Measurements from ENCODE around the gene NMNAT3. TPM values are rescaled to one million over a fixed set of nuclear protein-coding genes. Genes with fewer than 3 reads are reported as not detected.

Gene NMNAT3
- total and polyA plus RNA-seq, 4 donors: 1.9 to 19.7 (median 2.9) TPM

GRCh38 chr3:139560411-139560810 is 117.4 kb downstream of the NMNAT3 start:
- Histone ChIP-seq H3K9me3 (ENCODE audit: control insufficient read depth in 4 of 4, low read length in 3 of 4) (no peaks in the 10 kb centered on the region), H3K9ac (ENCODE audit: low read depth in 1 of 2, low read length in 2 of 2) (no peak overlapping the region), H3K4me1 (ENCODE audit: control insufficient read depth in 4 of 4, insufficient read depth in 4 of 4, low read length in 3 of 4) (no peaks in the 10 kb centered on the region), H3K36me3 (ENCODE audit: control insufficient read depth in 4 of 4, insufficient read depth in 3 of 4, low read depth in 1 of 4, low read length in 3 of 4) (no peaks in the 10 kb centered on the region), H3K27me3 (ENCODE audit: control insufficient read depth in 4 of 4, insufficient read depth in 4 of 4, low read length in 3 of 4) (no peaks in the 10 kb centered on the region), H3K4me3 (ENCODE audit: low read depth in 1 of 3, low read length in 3 of 3) (no peak overlapping the region), H3K27ac (ENCODE audit: low read depth in 1 of 2, low read length in 2 of 2) (no peak overlapping the region)
- no peak for DNase-seq (ENCODE audit: low spot score)
- WGBS: 97% methylated on average over 3 of the region's 3 CpGs
- TF ChIP-seq MAX (IDR thresholded peaks at IDR 0.05): no peak
- TF ChIP-seq HNF4A (conservative IDR thresholded peaks at IDR 0.05): no peak

GRCh38 chr3:139559541-139559940 is 118.2 kb downstream of the NMNAT3 start:
- TF ChIP-seq GABPA (IDR thresholded peaks at IDR 0.05 in 1 of 2, conservative IDR thresholded peaks at IDR 0.05 in 1 of 2): no peak
- no peak for TF ChIP-seq TAF1 (conservative IDR thresholded peaks at IDR 0.05)
- no peak overlapping the region for H3K9ac ChIP-seq (ENCODE audit: low read depth in 1 of 2, low read length in 2 of 2)
- H3K4me3 ChIP-seq (ENCODE audit: low read depth in 1 of 3, low read length in 3 of 3): no peak overlapping the region
- H3K4me1 ChIP-seq (ENCODE audit: control insufficient read depth in 4 of 4, insufficient read depth in 4 of 4, low read length in 3 of 4): no peaks in the 10 kb centered on the region
- WGBS: 72% methylated on average over 5 of the region's 5 CpGs
- H3K9me3 ChIP-seq (ENCODE audit: control insufficient read depth in 4 of 4, low read length in 3 of 4): no peaks in the 10 kb centered on the region
- H3K36me3 ChIP-seq (ENCODE audit: control insufficient read depth in 4 of 4, insufficient read depth in 3 of 4, low read depth in 1 of 4, low read length in 3 of 4): no peaks in the 10 kb centered on the region
- no peak overlapping the region for H3K27ac ChIP-seq (ENCODE audit: low read depth in 1 of 2, low read length in 2 of 2)
- DNase-seq (ENCODE audit: low spot score): no peak
- no peaks in the 10 kb centered on the region for H3K27me3 ChIP-seq (ENCODE audit: control insufficient read depth in 4 of 4, insufficient read depth in 4 of 4, low read length in 3 of 4)

GRCh38 chr3:139558351-139559266 is 119.2 kb downstream of the NMNAT3 start:
- Histone ChIP-seq H3K9me3 (ENCODE audit: control insufficient read depth in 4 of 4, low read length in 3 of 4) (no peaks in the 10 kb centered on the region), H3K4me3 (ENCODE audit: low read depth in 1 of 3, low read length in 3 of 3) (no peak overlapping the region), H3K9ac (ENCODE audit: low read depth in 1 of 2, low read length in 2 of 2) (peak overlapping the region in 1 of 2 donors; percentile 9), H3K27me3 (ENCODE audit: control insufficient read depth in 4 of 4, insufficient read depth in 4 of 4, low read length in 3 of 4) (no peaks in the 10 kb centered on the region), H3K36me3 (ENCODE audit: control insufficient read depth in 4 of 4, insufficient read depth in 3 of 4, low read depth in 1 of 4, low read length in 3 of 4) (no peaks in the 10 kb centered on the region), H3K4me1 (ENCODE audit: control insufficient read depth in 4 of 4, insufficient read depth in 4 of 4, low read length in 3 of 4) (no peaks in the 10 kb centered on the region), H3K27ac (ENCODE audit: low read depth in 1 of 2, low read length in 2 of 2) (no peak overlapping the region)
- no peak for TF ChIP-seq YY1 (IDR thresholded peaks at IDR 0.05)
- TF ChIP-seq TAF1 (conservative IDR thresholded peaks at IDR 0.05): no peak
- no peak for TF ChIP-seq CTCF (IDR thresholded peaks at IDR 0.05; ENCODE audit: low read depth, low read length, missing input control)
- TF ChIP-seq GABPA (IDR thresholded peaks at IDR 0.05 in 1 of 2, conservative IDR thresholded peaks at IDR 0.05 in 1 of 2): no peak
- no peak for TF ChIP-seq REST (IDR thresholded peaks at IDR 0.05)
- TF ChIP-seq ZBTB33 (IDR thresholded peaks at IDR 0.05): no peak
- TF ChIP-seq FOXA2 (IDR thresholded peaks at IDR 0.05): no peak
- TF ChIP-seq JUND (IDR thresholded peaks at IDR 0.05): no peak
- no peak for TF ChIP-seq SP1 (IDR thresholded peaks at IDR 0.05)
- TF ChIP-seq ATF3 (IDR thresholded peaks at IDR 0.05): no peak
- TF ChIP-seq MAX (IDR thresholded peaks at IDR 0.05): no peak
- TF ChIP-seq HNF4A (conservative IDR thresholded peaks at IDR 0.05): no peak
- no peak for TF ChIP-seq RXRA (IDR thresholded peaks at IDR 0.05)
- no peak for TF ChIP-seq NR2F2 (IDR thresholded peaks at IDR 0.05)
- no peak for TF ChIP-seq RAD21 (IDR thresholded peaks at IDR 0.05)
- TF ChIP-seq HNF4G (IDR thresholded peaks at IDR 0.05): no peak
- TF ChIP-seq FOXA1 (IDR thresholded peaks at IDR 0.05): no peak
- TF ChIP-seq EGR1 (IDR thresholded peaks at IDR 0.05; ENCODE audit: low read depth in 2 of 2): no peak
- WGBS: 34% methylated on average over 2 of the region's 2 CpGs
- DNase-seq (ENCODE audit: low spot score): no peak
